ENCODE results near the gene CAMK2D.

CAMK2D gene

GRCh38 chr4:113503691-113504090, 257.8 kb downstream of the CAMK2D start:
- no peak for DNase-seq

- DNase-seq, result no peak
Measured at GRCh38 chr4:113502906-113503305, 258.6 kb downstream of the CAMK2D start.

DNA sequence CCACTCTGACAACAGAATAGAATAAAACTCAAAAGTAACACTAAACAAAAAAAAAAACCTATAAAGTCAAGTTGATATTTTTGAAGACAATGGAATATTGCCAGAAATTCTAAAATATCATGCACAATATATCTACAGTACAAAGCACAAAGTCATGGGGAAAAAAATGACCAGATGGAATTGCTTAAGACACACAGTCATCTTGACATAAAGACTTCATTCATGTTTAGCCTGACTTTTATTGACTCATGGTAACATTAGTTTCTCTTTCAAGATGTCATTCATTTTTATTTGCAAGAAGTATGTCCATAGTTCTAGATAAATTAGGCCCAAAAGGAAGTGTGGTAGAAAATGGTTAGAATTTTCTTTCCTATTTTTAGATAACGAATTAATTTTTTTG, 259.1 kb downstream of the CAMK2D start:
- DNase-seq, result no peak

DNA sequence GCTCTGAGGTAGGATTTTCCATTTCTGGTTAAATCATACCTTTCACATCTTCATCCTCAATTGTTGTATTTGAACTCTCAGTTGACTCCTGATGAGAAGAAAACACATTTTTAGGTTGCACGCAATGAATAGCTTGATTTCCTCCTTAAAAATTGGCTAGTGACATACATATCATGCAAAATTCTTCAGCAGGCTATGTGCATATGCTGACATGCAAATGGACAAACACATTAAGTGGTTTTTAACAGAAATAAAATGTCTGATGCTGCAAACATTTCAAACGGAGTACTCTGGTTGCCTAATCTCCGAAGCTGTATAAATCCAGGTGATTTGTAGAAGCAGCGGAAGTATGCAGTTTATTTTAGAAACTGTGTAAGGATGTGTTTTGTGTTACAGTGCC, 261.1 kb downstream of the CAMK2D start:
- DNase-seq, result no peak

- no peak for DNase-seq
Measured at GRCh38 chr4:113499696-113500095, 261.8 kb downstream of the CAMK2D start.

- DNase-seq, result no peak
Measured at GRCh38 chr4:113499166-113499565, 262.4 kb downstream of the CAMK2D start.

- DNase-seq, result no peak
Measured at GRCh38 chr4:113497154-113497884, 264.2 kb downstream of the CAMK2D start.

DNA sequence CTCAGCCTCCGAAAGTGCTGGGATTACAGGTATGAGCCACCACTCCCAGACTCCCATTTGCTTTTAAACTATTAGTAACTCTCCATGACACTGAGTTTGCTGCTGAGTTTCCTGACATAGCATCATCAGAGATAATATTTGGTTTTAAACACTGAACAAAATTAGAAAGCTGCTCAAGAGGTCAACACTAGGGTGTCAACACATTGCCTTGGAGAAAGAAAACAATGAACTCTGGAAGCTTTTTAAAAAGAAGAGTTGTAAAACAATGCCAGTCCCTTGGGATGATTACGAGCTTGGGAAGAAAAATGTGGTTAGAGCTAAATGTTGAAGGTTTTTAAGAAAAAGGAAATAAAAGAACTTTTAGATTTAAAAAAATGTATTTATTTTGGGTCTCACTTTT, 264.8 kb downstream of the CAMK2D start:
- DNase-seq, result no peak

GRCh38 chr4:113495790-113496189, 265.7 kb downstream of the CAMK2D start:
- no peak for DNase-seq

GRCh38 chr4:113483131-113483530, 278.4 kb downstream of the CAMK2D start:
- DNase-seq, result no peak

DNA sequence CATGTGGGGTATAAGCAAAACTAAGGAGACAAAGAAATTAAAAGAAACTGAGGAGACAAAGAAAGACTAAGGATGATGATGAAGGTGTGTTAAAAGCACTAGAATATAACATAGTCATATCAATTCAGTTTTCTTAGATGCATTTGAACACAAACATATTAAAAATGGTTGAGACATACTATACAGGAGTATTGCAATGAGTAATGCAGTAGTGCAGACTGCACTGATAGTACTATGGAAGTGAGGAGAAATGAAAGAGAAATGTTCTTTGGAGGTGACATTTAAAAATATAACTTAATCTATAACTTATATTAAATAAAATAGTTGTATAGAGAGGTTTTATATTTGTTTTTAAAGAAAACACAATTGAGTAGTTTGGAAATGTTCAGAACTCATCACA, 279.2 kb downstream of the CAMK2D start:
- no peak for DNase-seq

- DNase-seq, result no peak
Measured at GRCh38 chr4:113481820-113482219, 279.7 kb downstream of the CAMK2D start.

DNA sequence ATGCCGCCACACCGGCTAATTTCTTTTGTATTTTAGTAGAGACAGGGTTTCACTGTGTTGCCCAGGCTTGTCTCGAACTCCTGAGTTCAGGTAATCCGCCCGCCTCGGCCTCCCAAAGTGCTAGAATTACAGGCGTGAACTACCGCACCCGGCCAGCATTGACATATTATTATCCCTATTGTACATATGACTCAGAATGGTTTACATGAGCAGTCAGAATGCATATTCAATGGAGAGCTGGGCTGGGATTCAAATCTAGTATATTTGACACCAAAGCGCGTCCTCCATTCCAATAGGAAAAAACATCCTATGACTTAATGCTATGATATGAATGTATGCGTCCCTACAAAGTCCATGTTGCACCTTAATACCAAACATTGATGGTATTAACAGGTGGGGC, 281.4 kb downstream of the CAMK2D start:
- DNase-seq, result no peak

DNA sequence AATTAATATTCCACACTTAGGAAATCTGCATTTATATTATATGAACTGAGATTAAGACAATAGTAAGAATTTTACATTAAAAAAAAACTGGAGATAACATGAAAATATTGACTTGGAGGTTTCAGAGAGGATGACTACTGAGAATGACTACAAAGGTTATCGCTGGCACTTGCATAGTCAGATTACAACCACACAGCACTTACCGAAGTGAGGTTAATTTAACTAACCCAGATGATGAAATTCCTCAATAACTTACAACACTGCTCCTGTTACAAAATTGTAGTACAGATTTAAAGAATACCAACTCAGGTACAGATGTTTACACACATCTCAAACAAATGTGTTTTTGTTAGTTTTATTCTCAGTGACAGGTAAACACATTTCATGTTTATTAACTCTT, 283.5 kb downstream of the CAMK2D start:
- no peak for DNase-seq

DNA sequence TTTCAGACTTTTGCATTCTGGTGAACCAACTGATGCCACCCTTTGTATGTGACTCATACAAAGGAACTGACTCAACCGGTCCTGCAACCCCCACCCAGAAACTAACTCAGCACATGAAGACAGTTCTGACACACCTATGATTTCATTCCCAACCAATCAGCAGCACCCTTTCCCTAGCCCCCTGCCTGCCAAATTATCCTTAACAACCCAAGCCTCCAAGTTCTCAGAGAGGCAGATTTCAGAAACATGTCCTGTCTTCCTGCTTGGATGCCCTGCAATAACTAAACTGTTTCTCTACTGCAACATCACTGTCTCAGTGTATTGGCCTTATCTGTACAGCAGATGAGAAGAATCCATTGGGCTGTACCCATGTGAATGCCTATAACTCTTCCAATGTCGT, 284.7 kb downstream of the CAMK2D start:
- DNase-seq, result no peak

GRCh38 chr4:113474017-113474416, 287.5 kb downstream of the CAMK2D start:
- no peak for DNase-seq

DNA sequence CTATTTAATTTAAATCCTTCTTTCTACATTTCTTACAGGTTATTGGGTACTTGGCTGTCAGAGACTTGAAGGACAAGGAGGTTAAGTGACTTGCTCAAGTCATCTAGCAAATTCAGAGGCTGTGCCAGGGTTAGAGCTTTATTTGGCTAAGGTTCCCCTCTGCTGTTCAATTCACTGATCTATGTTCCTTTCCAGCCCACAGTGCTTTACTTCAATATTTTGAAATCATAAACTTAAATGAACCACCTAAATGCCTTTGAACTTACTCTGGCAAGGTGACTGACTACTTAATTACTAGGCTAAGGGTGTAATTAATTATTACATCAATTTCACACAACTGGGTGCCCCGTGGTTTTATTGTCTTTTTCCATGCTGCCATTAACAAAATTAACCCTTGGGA, 288.7 kb downstream of the CAMK2D start:
- DNase-seq, result no peak

- DNase-seq, result no peak
Measured at GRCh38 chr4:113471146-113471860, 290.2 kb downstream of the CAMK2D start.

DNA sequence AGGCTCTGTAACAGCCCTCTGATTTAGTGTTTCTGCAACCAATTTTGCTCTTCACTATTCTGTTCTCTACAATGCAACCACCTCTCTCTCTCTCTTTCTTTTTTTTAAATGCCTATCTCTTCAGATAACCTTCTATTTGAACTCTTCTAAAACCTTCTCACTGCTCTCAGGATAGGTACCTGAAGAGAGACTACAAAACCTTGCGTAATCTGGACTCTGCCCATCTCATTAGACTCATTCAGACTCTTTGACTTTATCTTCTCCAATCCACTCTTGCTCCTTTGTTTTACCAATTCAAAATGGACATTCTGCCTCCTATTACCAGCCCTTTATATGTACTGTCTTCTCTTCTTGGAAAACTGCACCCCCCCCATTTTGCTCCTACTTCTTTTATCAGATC, 291.6 kb downstream of the CAMK2D start:
- no peak for DNase-seq

- DNase-seq, result no peak
Measured at GRCh38 chr4:113469023-113469390, 292.5 kb downstream of the CAMK2D start.

GRCh38 chr4:113468165-113469022, 293.1 kb downstream of the CAMK2D start:
- no peak for DNase-seq

- DNase-seq, result no peak
Measured at GRCh38 chr4:113467581-113467980, 294.0 kb downstream of the CAMK2D start.

DNA sequence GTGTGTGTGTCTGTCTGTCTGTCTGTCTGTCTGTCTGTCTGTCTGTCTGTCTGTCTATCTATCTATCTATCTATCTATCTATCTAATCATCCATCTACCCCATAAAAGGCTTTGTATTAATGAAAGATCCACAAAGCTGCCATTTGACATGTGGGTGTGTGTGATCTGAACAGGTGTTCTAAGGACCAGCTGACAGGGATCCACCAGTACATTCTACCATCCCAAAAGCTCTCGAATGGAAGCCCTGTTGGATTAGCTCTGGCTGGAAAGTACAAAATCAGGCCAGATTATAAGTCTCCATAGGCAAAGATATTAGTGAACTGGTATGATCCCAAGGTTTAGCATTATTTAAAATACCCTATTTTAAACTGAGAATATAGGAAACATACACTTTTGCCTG, 299.3 kb downstream of the CAMK2D start:
- DNase-seq, result no peak

DNA sequence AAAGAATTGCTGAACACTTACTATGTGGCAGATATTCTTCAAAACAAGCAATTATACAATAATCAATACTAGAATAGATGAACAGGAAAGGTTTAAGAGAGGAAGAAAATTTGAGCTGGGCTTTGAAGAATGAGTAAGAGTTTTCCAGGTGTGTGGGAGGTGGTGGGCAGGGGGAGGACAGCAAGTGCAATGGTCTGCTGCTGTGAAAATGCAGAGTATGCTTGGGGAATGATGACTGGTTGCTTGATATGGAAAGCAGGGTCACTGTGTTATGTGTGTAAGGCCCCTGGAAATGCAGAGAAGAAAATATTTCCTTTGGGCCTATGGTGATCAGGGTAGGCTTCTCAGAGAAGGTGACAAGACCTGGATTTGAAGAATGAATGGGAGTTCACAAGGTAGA, 300.3 kb downstream of the CAMK2D start:
- DNase-seq, result no peak

Data from hematopoietic multipotent progenitor cell treated with erythropoietin and hydrocortisone succinate and interleukin-3 and kit ligand, for 8 days (in vitro differentiated cells).